ENCODE data around the gene CHRNA1. TPM values are rescaled to one million over a fixed set of nuclear protein-coding genes. Genes with fewer than 3 reads are reported as not detected.

Gene CHRNA1
- total RNA-seq, 2 donors from 2014 or later = 0.41 TPM; not detected in 1

DNA sequence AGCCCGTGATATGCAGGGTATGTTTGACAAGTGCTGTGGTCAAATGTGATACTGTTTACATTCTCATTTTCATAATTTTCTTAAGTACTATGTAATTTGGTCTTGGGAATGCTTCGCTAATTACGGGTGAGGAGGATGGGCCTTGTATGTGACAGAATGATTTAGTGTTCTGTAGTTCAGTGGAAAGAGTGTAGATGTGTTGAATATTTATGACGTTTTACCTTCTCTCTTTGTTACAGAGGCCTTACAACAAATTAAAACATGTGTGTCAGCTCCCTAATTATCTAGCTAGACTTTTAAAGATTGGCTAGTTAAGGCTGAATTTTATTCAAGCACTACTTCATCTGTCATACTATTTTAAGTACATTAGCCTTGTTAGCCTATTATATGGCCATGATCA is 10.6 kb upstream of the CHRNA1 start:
- TF ChIP-seq, protein P1, sequence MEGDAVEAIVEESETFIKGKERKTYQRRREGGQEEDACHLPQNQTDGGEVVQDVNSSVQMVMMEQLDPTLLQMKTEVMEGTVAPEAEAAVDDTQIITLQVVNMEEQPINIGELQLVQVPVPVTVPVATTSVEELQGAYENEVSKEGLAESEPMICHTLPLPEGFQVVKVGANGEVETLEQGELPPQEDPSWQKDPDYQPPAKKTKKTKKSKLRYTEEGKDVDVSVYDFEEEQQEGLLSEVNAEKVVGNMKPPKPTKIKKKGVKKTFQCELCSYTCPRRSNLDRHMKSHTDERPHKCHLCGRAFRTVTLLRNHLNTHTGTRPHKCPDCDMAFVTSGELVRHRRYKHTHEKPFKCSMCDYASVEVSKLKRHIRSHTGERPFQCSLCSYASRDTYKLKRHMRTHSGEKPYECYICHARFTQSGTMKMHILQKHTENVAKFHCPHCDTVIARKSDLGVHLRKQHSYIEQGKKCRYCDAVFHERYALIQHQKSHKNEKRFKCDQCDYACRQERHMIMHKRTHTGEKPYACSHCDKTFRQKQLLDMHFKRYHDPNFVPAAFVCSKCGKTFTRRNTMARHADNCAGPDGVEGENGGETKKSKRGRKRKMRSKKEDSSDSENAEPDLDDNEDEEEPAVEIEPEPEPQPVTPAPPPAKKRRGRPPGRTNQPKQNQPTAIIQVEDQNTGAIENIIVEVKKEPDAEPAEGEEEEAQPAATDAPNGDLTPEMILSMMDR (IDR thresholded peaks at IDR 0.05) = no peak
- Histone ChIP-seq H3K9me3 (no peaks in the 10 kb centered on the region), H3K4me1 (ENCODE audit: control insufficient read depth in 1 of 2, low read depth in 2 of 2) (peaks cover 6 to 17% of the 10 kb centered on the region in 2 donors), H3K4me3 (no peak overlapping the region), H3K36me3 (no peaks in the 10 kb centered on the region), H3K27ac (no peak overlapping the region), H3K27me3 (replicated peaks; ENCODE audit: insufficient read depth) (no peaks in the 10 kb centered on the region)
- ATAC-seq (ENCODE audit: insufficient number of reproducible peaks, low FRiP score, low read depth) (no peak), DNase-seq (ENCODE audit: low spot score) (no peak)

DNA sequence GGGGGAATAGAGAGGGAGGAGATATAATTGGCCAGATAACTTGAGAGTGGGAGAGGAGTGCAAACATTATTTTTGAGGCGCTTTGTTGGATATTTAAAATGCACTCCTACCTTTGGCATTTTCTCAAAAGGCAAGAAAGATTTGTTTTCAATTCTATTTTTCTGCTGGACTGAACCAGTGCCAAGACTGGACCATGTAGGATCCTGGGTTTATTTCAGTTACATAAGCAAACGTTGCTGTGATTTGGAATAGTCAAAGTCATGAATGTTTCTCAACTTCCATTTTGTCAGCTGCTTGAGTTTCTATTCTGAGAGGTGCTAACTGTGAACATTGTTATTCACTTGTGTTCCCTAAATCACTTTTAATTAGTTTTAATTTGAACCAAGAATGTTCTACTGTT is 8.9 kb upstream of the CHRNA1 start:
- DNase-seq (ENCODE audit: low spot score) = no peak
- TF ChIP-seq, protein P1 (IDR thresholded peaks at IDR 0.05) = no peak
- H3K36me3 ChIP-seq = no peaks in the 10 kb centered on the region
- H3K9me3 ChIP-seq = no peaks in the 10 kb centered on the region
- no peaks in the 10 kb centered on the region for H3K27me3 ChIP-seq (replicated peaks; ENCODE audit: insufficient read depth)
- no peak overlapping the region for H3K27ac ChIP-seq
- H3K4me1 ChIP-seq (ENCODE audit: control insufficient read depth in 1 of 2, low read depth in 2 of 2) = peaks cover 6 to 17% of the 10 kb centered on the region in 2 donors
- no peak for ATAC-seq (ENCODE audit: insufficient number of reproducible peaks, low FRiP score, low read depth)
- H3K4me3 ChIP-seq = no peak overlapping the region

GRCh38 chr2:174772472-174772801 is 8.2 kb upstream of the CHRNA1 start:
- Histone ChIP-seq H3K36me3 (no peaks in the 10 kb centered on the region), H3K9me3 (no peaks in the 10 kb centered on the region), H3K27me3 (replicated peaks; ENCODE audit: insufficient read depth) (no peaks in the 10 kb centered on the region), H3K27ac (no peak overlapping the region), H3K4me3 (peak overlapping the region; percentile 15), H3K4me1 (ENCODE audit: control insufficient read depth in 1 of 2, low read depth in 2 of 2) (peaks cover 6 to 17% of the 10 kb centered on the region in 2 donors)
- TF ChIP-seq, protein P1 (IDR thresholded peaks at IDR 0.05) = no peak
- DNase-seq (ENCODE audit: low spot score) (no peak), ATAC-seq (ENCODE audit: insufficient number of reproducible peaks, low FRiP score, low read depth) (no peak)

GRCh38 chr2:174771631-174772471 is 7.6 kb upstream of the CHRNA1 start:
- Histone ChIP-seq H3K9me3 (no peaks in the 10 kb centered on the region), H3K27me3 (replicated peaks; ENCODE audit: insufficient read depth) (no peaks in the 10 kb centered on the region), H3K36me3 (no peaks in the 10 kb centered on the region), H3K27ac (no peak overlapping the region), H3K4me1 (ENCODE audit: control insufficient read depth in 1 of 2, low read depth in 2 of 2) (peaks cover 6 to 17% of the 10 kb centered on the region in 2 donors), H3K4me3 (peak overlapping the region; percentile 27)
- ATAC-seq (ENCODE audit: insufficient number of reproducible peaks, low FRiP score, low read depth) = peak; percentile 65
- TF ChIP-seq, protein P1 (IDR thresholded peaks at IDR 0.05) = peak; percentile 82
- DNase-seq (ENCODE audit: low spot score) = peak; percentile 10

DNA sequence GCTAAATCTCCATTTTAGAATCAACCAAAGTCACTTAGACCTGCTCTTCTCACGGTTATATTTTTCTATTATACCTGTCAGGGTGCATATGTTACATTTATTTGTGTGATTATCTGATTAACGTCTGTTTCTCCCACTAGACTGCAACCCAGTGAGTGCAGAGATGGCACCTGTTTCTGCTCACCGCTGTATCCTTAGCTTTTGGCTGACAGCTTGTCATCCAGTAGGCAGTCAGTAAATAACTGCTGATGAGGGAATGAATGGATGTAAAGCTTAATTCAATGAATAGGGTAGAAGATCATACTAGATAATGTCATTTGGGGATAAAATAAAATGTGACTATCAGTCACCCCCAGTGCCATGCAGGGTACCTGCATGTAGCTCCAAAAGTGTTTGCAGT is 6.9 kb upstream of the CHRNA1 start:
- H3K27me3 ChIP-seq (replicated peaks; ENCODE audit: insufficient read depth) = no peaks in the 10 kb centered on the region
- TF ChIP-seq, protein P1 (IDR thresholded peaks at IDR 0.05) = no peak
- H3K4me1 ChIP-seq (ENCODE audit: control insufficient read depth in 1 of 2, low read depth in 2 of 2) = peaks cover 6 to 17% of the 10 kb centered on the region in 2 donors
- H3K36me3 ChIP-seq = no peaks in the 10 kb centered on the region
- no peak for ATAC-seq (ENCODE audit: insufficient number of reproducible peaks, low FRiP score, low read depth)
- DNase-seq (ENCODE audit: low spot score) = no peak
- no peak overlapping the region for H3K4me3 ChIP-seq
- no peak overlapping the region for H3K27ac ChIP-seq
- no peaks in the 10 kb centered on the region for H3K9me3 ChIP-seq

Data from thoracic aorta (tissue), 2 donors.